ENCODE results near the gene DUSP9. TPM values are rescaled to one million over a fixed set of nuclear protein-coding genes. Genes with fewer than 3 reads are reported as not detected.

DUSP9 gene
- total RNA-seq, 1 donor: not detected

GRCh38 chrX:153685156-153685536 lies 38.1 kb downstream of the DUSP9 start:
- no peak for TF ChIP-seq CTCF (IDR thresholded peaks at IDR 0.05; ENCODE audit: insufficient read depth, low read depth, low read length)
- no peak for DNase-seq (ENCODE audit: low read depth)
- H3K4me3 ChIP-seq (ENCODE audit: low read depth, low read length): no peak overlapping the region

GRCh38 chrX:153685751-153686696 lies 39.0 kb downstream of the DUSP9 start:
- DNase-seq (ENCODE audit: low read depth): no peak
- no peak overlapping the region for H3K4me3 ChIP-seq (ENCODE audit: low read depth, low read length)
- TF ChIP-seq CTCF (IDR thresholded peaks at IDR 0.05; ENCODE audit: insufficient read depth, low read depth, low read length): no peak

GRCh38 chrX:153686711-153687110 lies 39.7 kb downstream of the DUSP9 start:
- no peak overlapping the region for H3K4me3 ChIP-seq (ENCODE audit: low read depth, low read length)
- no peak for TF ChIP-seq CTCF (IDR thresholded peaks at IDR 0.05; ENCODE audit: insufficient read depth, low read depth, low read length)
- DNase-seq (ENCODE audit: low read depth): no peak

GRCh38 chrX:153687121-153688039 lies 40.4 kb downstream of the DUSP9 start, which contains the start of gene SLC6A8:
TSS of gene SLC6A8 (plus strand) at chrX:153687926. CDS start at chrX:153688575, 649 bp downstream.
- DNase-seq (ENCODE audit: low read depth): peak; percentile 54
- TF ChIP-seq CTCF (IDR thresholded peaks at IDR 0.05; ENCODE audit: insufficient read depth, low read depth, low read length): peak; percentile 20
- peak within 1 kb of the TSS; percentile 45 for H3K4me3 ChIP-seq (ENCODE audit: low read depth, low read length)

- H3K4me3 ChIP-seq (ENCODE audit: low read depth, low read length): no peak overlapping the region
These were observed 41.1 kb downstream of the DUSP9 start for GRCh38 chrX:153688071-153688470.

More at GRCh38 chrX:153688071-153688470, 41.1 kb downstream of the DUSP9 start:
- no peak for DNase-seq (ENCODE audit: low read depth)
- TF ChIP-seq CTCF (IDR thresholded peaks at IDR 0.05; ENCODE audit: insufficient read depth, low read depth, low read length): no peak
